ENCODE measurements around the gene IDH1.

Gene IDH1

GRCh38 chr2:208240619-208241209, 14.2 kb downstream of the IDH1 start:
- Histone ChIP-seq H3K36me3 (ENCODE audit: low read depth) (peaks cover 72% of the 10 kb centered on the region), H3K9me3 (ENCODE audit: severe bottlenecking) (no peaks in the 10 kb centered on the region)
- no peak for TF ChIP-seq CTCF (IDR thresholded peaks at IDR 0.05; ENCODE audit: poor library complexity, severe bottlenecking)

GRCh38 chr2:208239770-208240493, 14.9 kb downstream of the IDH1 start:
- ATAC-seq (ENCODE audit: low read depth), result no peak
- DNase-seq (ENCODE audit: low spot score), result no peak
- Histone ChIP-seq H3K27ac (ENCODE audit: poor library complexity, severe bottlenecking) (no peak overlapping the region), H3K4me3 (ENCODE audit: severe bottlenecking) (no peak overlapping the region), H3K27me3 (ENCODE audit: insufficient read depth, poor library complexity, severe bottlenecking) (no peaks in the 10 kb centered on the region), H3K9me3 (ENCODE audit: severe bottlenecking) (no peaks in the 10 kb centered on the region), H3K4me1 (ENCODE audit: insufficient read depth, poor library complexity, severe bottlenecking) (no peaks in the 10 kb centered on the region), H3K36me3 (ENCODE audit: low read depth) (peaks cover 66% of the 10 kb centered on the region)
- TF ChIP-seq CTCF (IDR thresholded peaks at IDR 0.05; ENCODE audit: poor library complexity, severe bottlenecking), result no peak

More at GRCh38 chr2:208240619-208241209, 14.2 kb downstream of the IDH1 start:
- ATAC-seq (ENCODE audit: low read depth), result no peak
- Histone ChIP-seq H3K4me3 (ENCODE audit: severe bottlenecking) (no peak overlapping the region), H3K4me1 (ENCODE audit: insufficient read depth, poor library complexity, severe bottlenecking) (no peaks in the 10 kb centered on the region), H3K27me3 (ENCODE audit: insufficient read depth, poor library complexity, severe bottlenecking) (no peaks in the 10 kb centered on the region), H3K27ac (ENCODE audit: poor library complexity, severe bottlenecking) (no peak overlapping the region)
- no peak for DNase-seq (ENCODE audit: low spot score)

- H3K27ac ChIP-seq (ENCODE audit: poor library complexity, severe bottlenecking), result no peak overlapping the region
- no peak for TF ChIP-seq CTCF (IDR thresholded peaks at IDR 0.05; ENCODE audit: poor library complexity, severe bottlenecking)
- no peak overlapping the region for H3K4me3 ChIP-seq (ENCODE audit: severe bottlenecking)
- H3K36me3 ChIP-seq (ENCODE audit: low read depth), result peaks cover 32% of the 10 kb centered on the region
- no peaks in the 10 kb centered on the region for H3K27me3 ChIP-seq (ENCODE audit: insufficient read depth, poor library complexity, severe bottlenecking)
- no peaks in the 10 kb centered on the region for H3K4me1 ChIP-seq (ENCODE audit: insufficient read depth, poor library complexity, severe bottlenecking)
- DNase-seq (ENCODE audit: low spot score) (no peak), ATAC-seq (ENCODE audit: low read depth) (no peak)
- no peaks in the 10 kb centered on the region for H3K9me3 ChIP-seq (ENCODE audit: severe bottlenecking)
These were observed 19.0 kb downstream of the IDH1 start for GRCh38 chr2:208235860-208236259.

DNA sequence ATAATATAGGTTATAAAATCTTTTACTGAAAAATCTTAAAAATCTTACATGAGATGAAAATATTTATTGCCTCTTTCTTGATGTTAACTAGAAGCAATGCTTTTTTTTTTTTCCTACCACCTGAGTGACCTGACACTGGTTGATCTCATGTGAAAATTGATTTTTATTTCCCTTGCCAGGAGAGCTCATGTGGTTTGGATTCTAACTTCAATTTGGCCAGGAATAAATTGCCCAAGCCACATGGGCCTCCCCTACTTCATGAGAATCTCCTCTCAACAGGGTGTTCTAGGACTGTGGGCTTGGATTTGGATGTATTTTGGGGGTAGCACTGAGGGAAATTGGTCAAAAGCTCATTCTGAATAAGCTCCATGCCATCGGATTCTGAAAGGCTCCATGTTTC, 20.1 kb downstream of the IDH1 start:
- no peaks in the 10 kb centered on the region for H3K27me3 ChIP-seq (ENCODE audit: insufficient read depth, poor library complexity, severe bottlenecking)
- no peak for TF ChIP-seq CTCF (IDR thresholded peaks at IDR 0.05; ENCODE audit: poor library complexity, severe bottlenecking)
- peaks cover 24% of the 10 kb centered on the region for H3K36me3 ChIP-seq (ENCODE audit: low read depth)
- no peaks in the 10 kb centered on the region for H3K9me3 ChIP-seq (ENCODE audit: severe bottlenecking)
- ATAC-seq (ENCODE audit: low read depth) (no peak), DNase-seq (ENCODE audit: low spot score) (no peak)
- H3K4me3 ChIP-seq (ENCODE audit: severe bottlenecking), result no peak overlapping the region
- H3K27ac ChIP-seq (ENCODE audit: poor library complexity, severe bottlenecking), result no peak overlapping the region
- no peaks in the 10 kb centered on the region for H3K4me1 ChIP-seq (ENCODE audit: insufficient read depth, poor library complexity, severe bottlenecking)

DNA sequence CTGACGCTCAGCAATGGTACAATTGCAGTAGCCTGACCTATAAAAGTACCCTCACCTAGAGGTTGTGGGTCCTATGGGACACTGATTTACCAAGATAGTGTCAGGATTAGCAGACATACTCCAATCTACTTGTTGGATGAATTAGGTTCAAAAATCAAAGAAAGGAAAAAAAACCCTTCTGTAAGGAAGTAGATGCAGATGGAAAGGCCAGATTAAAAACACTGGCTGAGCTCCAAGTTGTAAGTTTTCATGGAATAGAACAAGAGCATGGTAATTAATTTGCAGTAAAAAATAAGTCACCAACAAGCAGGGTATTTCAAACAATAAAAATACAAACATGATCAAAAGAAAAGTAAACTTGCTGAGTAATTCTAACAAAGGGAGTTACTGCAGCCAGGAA, 26.4 kb downstream of the IDH1 start:
- no peak overlapping the region for H3K4me3 ChIP-seq (ENCODE audit: severe bottlenecking)
- no peak for ATAC-seq (ENCODE audit: low read depth)
- no peaks in the 10 kb centered on the region for H3K9me3 ChIP-seq (ENCODE audit: severe bottlenecking)
- no peaks in the 10 kb centered on the region for H3K27me3 ChIP-seq (ENCODE audit: insufficient read depth, poor library complexity, severe bottlenecking)
- H3K36me3 ChIP-seq (ENCODE audit: low read depth), result no peaks in the 10 kb centered on the region
- no peak overlapping the region for H3K27ac ChIP-seq (ENCODE audit: poor library complexity, severe bottlenecking)
- H3K4me1 ChIP-seq (ENCODE audit: insufficient read depth, poor library complexity, severe bottlenecking), result no peaks in the 10 kb centered on the region
- DNase-seq (ENCODE audit: low spot score), result no peak
- no peak for TF ChIP-seq CTCF (IDR thresholded peaks at IDR 0.05; ENCODE audit: poor library complexity, severe bottlenecking)
